NOMO-1 (cell line): ENCODE data around the gene ZNF716.
"Not testable (repeated sequence)": the region's sequence is repeated elsewhere in the genome, so short reads cannot be mapped to it uniquely, and the experiment has no call there.

ENCODE experiments used
- DNase-seq, 2 experiments: peaks; one replicate each; lab custom pipeline; 2025; ENCODE audit not compliant: unreplicated experiment in 2 of 2; lab: John Stamatoyannopoulos, UW

ZNF716 gene

DNA sequence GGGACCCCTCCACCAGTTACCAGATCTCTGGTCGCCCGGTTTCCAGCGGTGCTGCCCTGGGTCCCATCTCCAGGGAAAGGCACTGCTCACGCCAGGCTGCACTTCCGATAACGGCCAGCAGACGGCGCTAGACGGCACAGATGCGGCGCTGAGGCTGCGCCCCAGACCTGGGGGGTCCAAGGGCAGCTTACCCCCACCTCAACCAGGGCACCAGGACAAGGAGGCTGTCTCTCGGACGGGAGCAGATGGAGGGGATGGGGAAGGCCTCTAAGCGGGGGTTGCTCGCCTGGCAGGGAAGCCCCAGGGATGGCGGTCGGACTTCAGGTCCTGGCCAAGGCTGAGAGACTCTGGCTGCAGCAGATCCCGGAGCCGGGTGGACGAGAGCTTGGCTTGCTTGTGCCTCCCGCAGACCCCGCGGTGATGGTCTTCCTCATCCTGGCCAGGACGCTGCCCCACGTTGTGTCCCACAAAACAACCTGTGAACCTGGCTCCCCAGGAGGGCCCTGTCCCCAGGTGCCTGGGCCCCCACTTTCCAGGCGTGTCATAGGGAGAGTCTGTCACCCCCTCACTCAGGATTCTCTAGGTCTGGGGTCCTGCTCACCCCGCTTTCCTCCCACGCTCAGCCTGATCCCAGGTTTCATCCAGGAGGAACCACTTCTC lies 23.9 kb upstream of the ZNF716 start:
- no peak for DNase-seq

- DNase-seq = no peak
Measured at GRCh38 chr7:57426629-57427003, 23.4 kb upstream of the ZNF716 start.

DNA sequence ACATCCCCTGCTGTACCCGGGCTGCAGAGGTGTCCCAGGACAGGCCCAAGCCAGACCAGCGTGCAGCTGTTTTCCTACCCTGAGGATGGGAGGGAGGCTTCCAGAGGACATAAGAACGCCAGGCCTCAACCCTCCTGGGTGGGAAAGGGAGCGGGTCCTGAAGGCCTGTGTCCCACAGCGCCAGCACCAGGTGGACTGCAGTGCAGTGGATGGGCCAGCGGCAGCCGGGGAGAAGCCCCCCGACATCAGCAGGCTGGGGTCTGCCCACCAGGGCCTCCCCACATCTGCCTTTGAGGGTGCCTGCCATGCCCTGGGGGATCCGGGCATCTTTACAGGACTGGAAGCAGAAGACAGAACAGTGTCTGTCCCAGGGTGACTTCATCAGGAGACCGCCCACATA lies 22.8 kb upstream of the ZNF716 start:
- DNase-seq = no peak

GRCh38 chr7:57427594-57427993 lies 22.4 kb upstream of the ZNF716 start:
- no peak for DNase-seq

DNA sequence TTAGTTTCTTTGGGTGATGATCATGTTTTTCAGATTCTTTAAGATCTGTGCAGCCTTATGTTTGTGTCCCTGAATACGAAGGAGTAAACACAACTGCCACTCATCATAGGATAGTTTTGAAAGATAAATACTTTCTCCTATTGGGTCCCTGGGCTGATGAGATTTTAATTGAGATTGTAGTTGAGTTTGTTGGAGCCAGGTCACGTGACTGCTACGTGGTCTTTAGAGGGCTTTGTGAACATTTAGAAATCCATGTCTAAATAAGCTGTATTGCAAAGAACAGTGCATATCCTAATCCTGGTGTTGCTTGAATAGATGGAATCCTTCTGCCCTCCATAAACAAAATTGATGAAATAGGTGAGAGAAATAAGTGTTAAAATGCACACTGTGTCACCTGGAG lies 17.4 kb upstream of the ZNF716 start:
- DNase-seq = no peak

GRCh38 chr7:57437581-57437980 lies 12.4 kb upstream of the ZNF716 start:
- DNase-seq = no peak

- no peak for DNase-seq
Measured at GRCh38 chr7:57438244-57438643, 11.7 kb upstream of the ZNF716 start.

DNA sequence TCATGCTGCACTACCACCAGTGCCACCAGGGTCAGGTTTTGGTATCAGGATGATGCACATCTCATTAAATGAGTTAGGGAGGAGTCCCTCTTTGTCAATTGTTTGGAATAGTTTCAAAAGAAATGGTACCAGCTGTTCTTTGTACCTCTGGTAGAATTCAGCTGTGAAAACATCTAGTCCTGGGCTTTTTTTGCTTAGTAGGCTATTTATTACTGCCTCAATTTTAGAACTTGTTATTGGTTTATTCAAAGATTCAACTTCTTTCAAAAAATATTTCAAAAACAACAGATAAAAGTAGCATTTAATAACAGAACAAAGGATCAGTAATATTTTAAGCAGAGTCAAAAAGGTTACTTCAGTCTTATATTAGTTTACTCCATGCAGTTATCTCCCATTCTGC lies 6.4 kb upstream of the ZNF716 start:
- DNase-seq = no peak

GRCh38 chr7:57469186-57469828 lies 19.3 kb downstream of the ZNF716 start:
- not testable (repeated sequence) for DNase-seq

- DNase-seq = not testable (repeated sequence)
Measured at GRCh38 chr7:57480304-57480703, 30.3 kb downstream of the ZNF716 start.

GRCh38 chr7:57485022-57485421 lies 35.0 kb downstream of the ZNF716 start:
- not testable (repeated sequence) for DNase-seq

GRCh38 chr7:57487957-57488356 lies 38.0 kb downstream of the ZNF716 start:
- DNase-seq = no peak

- DNase-seq = not testable (repeated sequence)
Measured at GRCh38 chr7:57495111-57495510, 45.1 kb downstream of the ZNF716 start.

DNA sequence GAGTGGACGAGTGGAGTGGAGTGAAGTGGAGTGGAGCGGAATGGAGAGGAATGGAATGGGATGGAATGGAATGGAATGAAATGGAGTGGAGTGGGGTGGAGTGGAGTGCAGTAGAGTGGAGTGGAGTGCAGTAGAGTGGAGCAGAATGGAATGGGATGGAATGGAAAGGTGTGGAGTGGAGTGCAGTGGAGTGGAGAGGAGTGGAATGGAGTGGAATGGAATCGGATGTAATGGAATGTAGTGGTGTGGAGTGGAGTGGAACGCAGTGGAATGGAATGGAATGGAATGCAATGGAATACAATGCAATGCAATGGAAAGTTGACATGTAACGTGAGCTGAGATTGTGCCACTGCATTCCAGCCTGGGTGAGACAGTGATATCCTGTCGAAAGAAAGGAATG lies 46.4 kb downstream of the ZNF716 start:
- no peak for DNase-seq

DNA sequence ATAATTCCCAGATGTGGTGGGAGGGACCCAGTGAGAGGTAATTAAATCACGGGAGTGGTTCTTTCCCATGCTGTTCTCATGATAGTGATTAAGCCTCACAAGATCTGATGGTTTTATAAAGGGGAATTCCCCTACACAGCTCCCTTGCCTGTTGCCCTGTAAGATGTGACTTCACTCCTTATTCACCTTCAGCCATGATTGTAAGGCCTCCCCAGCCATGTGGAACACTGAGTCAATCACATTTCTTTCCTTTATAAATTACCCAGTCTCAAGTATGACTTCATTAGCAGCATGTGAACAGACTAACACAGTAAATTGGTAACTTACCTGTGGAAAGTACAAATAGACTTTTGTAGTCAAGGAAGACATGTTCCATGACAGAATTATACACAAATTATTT lies 55.2 kb downstream of the ZNF716 start:
- no peak for DNase-seq
